HL-60 (cell line): ENCODE data around the gene VIPR2.

Experiments
- DNase-seq, 2 experiments: peaks; one replicate each; pipeline ENCODE4 v3.0.0-alpha.2; 2010 to 2020; ENCODE audit warnings: low read depth in 1 of 2, low spot score in 1 of 2
- H3K27ac ChIP-seq: fragments of 250-450 bp; sonication (Bioruptor Pico); replicated peaks from 2 replicates; pipeline ENCODE4 v1.5.1; 2020; ENCODE audit warnings: mild to moderate bottlenecking, moderate library complexity
- H3K27me3 ChIP-seq: fragments of 250-450 bp; sonication (Bioruptor Pico); 2 replicates; pipeline ENCODE4 v1.5.1; 2021; ENCODE audit warnings: mild to moderate bottlenecking, moderate library complexity; ENCODE audit not compliant: insufficient read depth, poor library complexity, severe bottlenecking
- H3K4me3 ChIP-seq: replicated peaks from 2 replicates; pipeline ENCODE4 v1.5.1; 2011; ENCODE audit warnings: mild to moderate bottlenecking, control low read depth, low read length; ENCODE audit not compliant: insufficient read depth
- GABPA ChIP-seq: IDR thresholded peaks from 2 replicates; pipeline ENCODE4 v1.6.1; 2012; ENCODE audit warnings: low read depth
- POLR2AphosphoS5 ChIP-seq: IDR thresholded peaks from 2 replicates; pipeline ENCODE4 v1.6.1; 2012; ENCODE audit warnings: low read depth
- SPI1 ChIP-seq: IDR thresholded peaks from 2 replicates; pipeline ENCODE4 v1.6.1; 2012; ENCODE audit warnings: low read depth, mild to moderate bottlenecking, borderline replicate concordance
- TF ChIP-seq, protein P1 (sequence below): IDR thresholded peaks from 2 replicates; pipeline ENCODE4 v1.6.1; 2012; ENCODE audit warnings: low read depth; ENCODE audit not compliant: insufficient replicate concordance
- TF ChIP-seq, protein P2 (sequence below): IDR thresholded peaks from one replicate; pipeline ENCODE4 v1.5.1; 2011; ENCODE audit warnings: low read length, control low read depth, inconsistent platforms; ENCODE audit not compliant: insufficient read depth

The VIPR2 gene

DNA sequence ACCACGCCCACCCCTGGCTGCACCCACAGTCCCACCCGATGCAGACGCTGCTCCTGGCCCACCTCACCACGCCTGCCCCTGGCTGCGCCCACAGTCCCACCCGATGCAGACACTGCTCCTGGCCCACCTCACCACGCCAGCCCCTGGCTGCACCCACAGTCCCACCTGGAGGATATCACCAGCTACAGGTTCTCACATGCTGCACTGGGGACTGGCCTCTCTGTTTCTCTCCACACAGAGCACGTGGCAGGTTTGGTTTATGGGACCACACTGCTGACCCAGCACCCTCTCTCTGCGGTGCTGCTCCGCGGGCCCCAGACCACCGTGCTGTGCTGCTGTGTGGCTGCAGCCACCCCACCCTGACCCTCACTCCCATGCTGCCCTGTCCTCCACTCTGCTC lies 120.9 kb downstream of the VIPR2 start:
- Histone ChIP-seq H3K27ac (no peak overlapping the region), H3K4me3 (no peak overlapping the region), H3K27me3 (peaks cover 5% of the 10 kb centered on the region)
- no peak for DNase-seq
- no peak for TF ChIP-seq POLR2AphosphoS5
- TF ChIP-seq, protein P1, sequence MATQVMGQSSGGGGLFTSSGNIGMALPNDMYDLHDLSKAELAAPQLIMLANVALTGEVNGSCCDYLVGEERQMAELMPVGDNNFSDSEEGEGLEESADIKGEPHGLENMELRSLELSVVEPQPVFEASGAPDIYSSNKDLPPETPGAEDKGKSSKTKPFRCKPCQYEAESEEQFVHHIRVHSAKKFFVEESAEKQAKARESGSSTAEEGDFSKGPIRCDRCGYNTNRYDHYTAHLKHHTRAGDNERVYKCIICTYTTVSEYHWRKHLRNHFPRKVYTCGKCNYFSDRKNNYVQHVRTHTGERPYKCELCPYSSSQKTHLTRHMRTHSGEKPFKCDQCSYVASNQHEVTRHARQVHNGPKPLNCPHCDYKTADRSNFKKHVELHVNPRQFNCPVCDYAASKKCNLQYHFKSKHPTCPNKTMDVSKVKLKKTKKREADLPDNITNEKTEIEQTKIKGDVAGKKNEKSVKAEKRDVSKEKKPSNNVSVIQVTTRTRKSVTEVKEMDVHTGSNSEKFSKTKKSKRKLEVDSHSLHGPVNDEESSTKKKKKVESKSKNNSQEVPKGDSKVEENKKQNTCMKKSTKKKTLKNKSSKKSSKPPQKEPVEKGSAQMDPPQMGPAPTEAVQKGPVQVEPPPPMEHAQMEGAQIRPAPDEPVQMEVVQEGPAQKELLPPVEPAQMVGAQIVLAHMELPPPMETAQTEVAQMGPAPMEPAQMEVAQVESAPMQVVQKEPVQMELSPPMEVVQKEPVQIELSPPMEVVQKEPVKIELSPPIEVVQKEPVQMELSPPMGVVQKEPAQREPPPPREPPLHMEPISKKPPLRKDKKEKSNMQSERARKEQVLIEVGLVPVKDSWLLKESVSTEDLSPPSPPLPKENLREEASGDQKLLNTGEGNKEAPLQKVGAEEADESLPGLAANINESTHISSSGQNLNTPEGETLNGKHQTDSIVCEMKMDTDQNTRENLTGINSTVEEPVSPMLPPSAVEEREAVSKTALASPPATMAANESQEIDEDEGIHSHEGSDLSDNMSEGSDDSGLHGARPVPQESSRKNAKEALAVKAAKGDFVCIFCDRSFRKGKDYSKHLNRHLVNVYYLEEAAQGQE = no peak
- no peak for TF ChIP-seq GABPA
- TF ChIP-seq SPI1 = no peak
- TF ChIP-seq, protein P2, sequence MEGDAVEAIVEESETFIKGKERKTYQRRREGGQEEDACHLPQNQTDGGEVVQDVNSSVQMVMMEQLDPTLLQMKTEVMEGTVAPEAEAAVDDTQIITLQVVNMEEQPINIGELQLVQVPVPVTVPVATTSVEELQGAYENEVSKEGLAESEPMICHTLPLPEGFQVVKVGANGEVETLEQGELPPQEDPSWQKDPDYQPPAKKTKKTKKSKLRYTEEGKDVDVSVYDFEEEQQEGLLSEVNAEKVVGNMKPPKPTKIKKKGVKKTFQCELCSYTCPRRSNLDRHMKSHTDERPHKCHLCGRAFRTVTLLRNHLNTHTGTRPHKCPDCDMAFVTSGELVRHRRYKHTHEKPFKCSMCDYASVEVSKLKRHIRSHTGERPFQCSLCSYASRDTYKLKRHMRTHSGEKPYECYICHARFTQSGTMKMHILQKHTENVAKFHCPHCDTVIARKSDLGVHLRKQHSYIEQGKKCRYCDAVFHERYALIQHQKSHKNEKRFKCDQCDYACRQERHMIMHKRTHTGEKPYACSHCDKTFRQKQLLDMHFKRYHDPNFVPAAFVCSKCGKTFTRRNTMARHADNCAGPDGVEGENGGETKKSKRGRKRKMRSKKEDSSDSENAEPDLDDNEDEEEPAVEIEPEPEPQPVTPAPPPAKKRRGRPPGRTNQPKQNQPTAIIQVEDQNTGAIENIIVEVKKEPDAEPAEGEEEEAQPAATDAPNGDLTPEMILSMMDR = no peak

DNA sequence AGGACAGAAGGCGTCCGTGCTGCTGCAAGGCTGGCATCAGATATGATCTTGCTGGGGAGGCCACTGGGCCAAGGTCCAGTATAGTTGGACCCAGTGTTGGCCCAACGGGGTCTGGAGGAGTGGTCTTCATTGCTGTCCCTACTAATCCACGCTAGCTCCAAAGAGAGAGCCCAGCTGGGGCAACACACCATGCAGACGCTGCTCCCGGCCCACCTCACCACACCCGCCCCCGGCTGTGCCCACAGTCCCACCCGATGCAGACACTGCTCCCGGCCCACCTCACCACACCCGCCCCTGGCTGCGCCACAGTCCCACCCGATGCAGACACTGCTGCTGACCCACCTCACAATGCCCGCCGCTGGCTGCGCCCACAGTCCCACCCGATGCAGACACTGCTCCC lies 121.5 kb downstream of the VIPR2 start:
- no peak for TF ChIP-seq GABPA
- TF ChIP-seq, protein P2 = no peak
- no peak overlapping the region for H3K4me3 ChIP-seq
- DNase-seq = no peak
- peaks cover 5% of the 10 kb centered on the region for H3K27me3 ChIP-seq
- no peak overlapping the region for H3K27ac ChIP-seq

DNA sequence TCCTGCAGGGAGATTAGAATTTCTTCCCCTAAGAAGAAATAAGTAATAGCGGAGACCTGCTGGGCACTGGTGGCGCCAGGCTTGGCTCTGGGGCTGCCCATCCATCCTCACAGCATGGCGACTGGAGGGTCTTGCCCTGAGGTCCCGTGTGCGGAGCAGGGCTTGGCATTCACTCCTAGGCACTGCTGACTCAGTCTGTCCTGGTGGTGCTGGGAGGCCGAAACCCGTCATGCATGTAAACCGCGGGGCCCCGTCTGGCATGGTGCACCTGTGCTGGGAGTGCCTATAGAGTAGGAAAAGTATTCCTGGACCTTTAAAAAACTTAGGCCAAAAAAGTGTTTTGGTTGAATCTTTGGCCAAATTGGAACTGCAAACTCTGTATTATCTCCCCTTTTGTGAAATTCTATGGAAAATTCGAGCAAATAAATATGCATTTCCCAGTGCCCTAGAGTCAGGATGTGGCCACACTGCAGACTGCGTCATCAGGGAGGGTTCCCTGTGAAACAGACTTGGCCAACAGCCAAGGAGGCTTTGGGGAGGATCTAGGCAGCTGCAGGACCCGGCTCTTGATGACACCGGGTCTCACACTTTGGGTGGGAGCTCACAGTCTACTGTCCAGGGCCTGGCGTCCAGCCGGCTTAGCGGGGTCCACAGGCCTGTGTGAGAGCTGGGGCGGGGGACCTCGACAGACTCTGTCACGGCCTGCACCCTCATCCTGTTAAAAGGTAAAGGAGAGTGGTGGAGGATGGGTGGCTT lies 122.3 kb downstream of the VIPR2 start:
- Histone ChIP-seq H3K27me3 (peaks cover 5% of the 10 kb centered on the region), H3K27ac (no peak overlapping the region), H3K4me3 (no peak overlapping the region)
- TF ChIP-seq SPI1 (no peak), POLR2AphosphoS5 (no peak), GABPA (no peak)
- TF ChIP-seq, protein P2 = no peak
- TF ChIP-seq, protein P1 = no peak
- no peak for DNase-seq

DNA sequence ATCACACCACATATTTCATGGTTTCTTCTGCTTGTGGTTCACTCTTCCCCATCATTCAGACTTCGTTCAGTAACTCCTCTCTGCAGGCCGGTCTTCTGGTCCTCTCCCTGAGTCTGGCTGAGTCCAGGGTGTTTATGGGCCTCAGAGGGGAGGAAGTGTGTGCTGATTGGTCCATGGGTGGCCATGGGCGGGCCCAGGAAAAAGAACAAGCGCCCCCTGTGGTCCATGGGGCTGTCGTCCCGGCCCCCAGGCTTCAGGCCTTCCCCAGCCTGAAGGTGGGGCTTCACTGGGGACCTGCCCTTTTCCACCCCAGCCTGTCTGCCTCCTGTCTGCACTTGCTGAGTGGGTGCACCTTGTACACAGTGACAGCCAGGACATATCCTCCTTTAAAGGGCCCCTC lies 123.7 kb downstream of the VIPR2 start:
- H3K27me3 ChIP-seq = peaks cover 2% of the 10 kb centered on the region
- TF ChIP-seq, protein P2 = no peak
- TF ChIP-seq, protein P1 = no peak
- no peak for TF ChIP-seq GABPA
- TF ChIP-seq POLR2AphosphoS5 = no peak
- no peak for TF ChIP-seq SPI1
- H3K27ac ChIP-seq = no peak overlapping the region
- no peak overlapping the region for H3K4me3 ChIP-seq
- no peak for DNase-seq
